T-helper 17 cell (primary cell): ENCODE results near the gene HDAC7. TPM values are rescaled to one million over a fixed set of nuclear protein-coding genes. Genes with fewer than 3 reads are reported as not detected.

Experiments
- ATAC-seq: fragments of 150-1000 bp; cut with Tn5 transposase; 2 replicates; pipeline ENCODE4 v1.10.0; 2021; ENCODE audit warnings: mild to moderate bottlenecking, moderate library complexity
- DNase-seq, 3 donors: peaks; one replicate each; pipeline versions ENCODE4 v3.0.0 to v3.0.0-alpha.2; 2020 to 2021
- H3K9me3 ChIP-seq: one replicate; pipeline ENCODE4 v1.7.0; 2013; ENCODE audit warnings: low read length, mild to moderate bottlenecking; ENCODE audit not compliant: control insufficient read depth, poor library complexity, severe bottlenecking
- H3K27ac Mint-ChIP-seq: one replicate; pipeline ENCODE4 v1.8.0; 2022; ENCODE audit warnings: mild to moderate bottlenecking, moderate library complexity, mixed read lengths
- H3K27me3 Mint-ChIP-seq: one replicate; pipeline ENCODE4 v1.8.0; 2022; ENCODE audit warnings: mixed read lengths
- H3K36me3 Mint-ChIP-seq: one replicate; pipeline ENCODE4 v1.8.0; 2022; ENCODE audit warnings: low read depth, mixed read lengths
- H3K4me1 Mint-ChIP-seq: one replicate; pipeline ENCODE4 v1.8.0; 2022; ENCODE audit warnings: mild to moderate bottlenecking, mixed read lengths
- H3K4me3 Mint-ChIP-seq: one replicate; pipeline ENCODE4 v1.8.0; 2022; ENCODE audit warnings: mild to moderate bottlenecking, moderate library complexity, mixed read lengths
- total RNA-seq, 4 donors: library from RNA in 2 of 4; stranded (reverse) in 2 of 4; gene quantifications; one replicate each; pipeline ENCODE4 v1.2.3 and lab custom pipeline; 2022 to 2026

Gene HDAC7
- total RNA-seq, 2 donors from 2014 or later, result 129 to 151 TPM

DNA sequence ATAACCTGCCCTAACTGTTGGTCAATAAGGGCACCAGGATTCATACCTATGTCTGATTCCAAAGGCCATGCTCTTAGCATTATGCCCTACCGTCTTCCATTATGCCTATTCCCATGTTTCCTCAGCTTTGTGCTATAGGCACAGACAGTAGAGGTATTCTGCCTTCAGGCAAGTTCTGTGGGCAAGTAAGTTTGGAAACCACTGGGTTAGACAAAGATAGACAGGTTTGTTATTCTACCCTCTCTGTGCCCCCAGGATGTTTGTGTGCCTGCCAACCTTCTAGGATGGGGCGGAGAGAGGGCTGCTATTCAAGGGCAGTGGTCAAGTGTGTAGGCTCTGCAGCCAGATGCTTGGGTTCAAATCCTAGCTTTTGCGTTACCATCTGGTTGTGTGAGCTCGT lies 65.6 kb downstream of the HDAC7 start:
- H3K27me3 Mint-ChIP-seq, result no peaks in the 10 kb centered on the region
- H3K36me3 Mint-ChIP-seq, result no peaks in the 10 kb centered on the region
- no peaks in the 10 kb centered on the region for H3K9me3 ChIP-seq
- no peak for DNase-seq
- peak overlapping the region; percentile 37 for H3K27ac Mint-ChIP-seq
- no peak overlapping the region for H3K4me3 Mint-ChIP-seq
- no peak for ATAC-seq
- H3K4me1 Mint-ChIP-seq, result peaks cover 27% of the 10 kb centered on the region

- DNase-seq (no peak), ATAC-seq (no peak)
- H3K36me3 Mint-ChIP-seq, result no peaks in the 10 kb centered on the region
- no peak overlapping the region for H3K27ac Mint-ChIP-seq
- no peak overlapping the region for H3K4me3 Mint-ChIP-seq
- no peaks in the 10 kb centered on the region for H3K9me3 ChIP-seq
- H3K27me3 Mint-ChIP-seq, result no peaks in the 10 kb centered on the region
- H3K4me1 Mint-ChIP-seq, result peaks cover 24% of the 10 kb centered on the region
These were observed 66.4 kb downstream of the HDAC7 start for GRCh38 chr12:47753021-47754001.

DNA sequence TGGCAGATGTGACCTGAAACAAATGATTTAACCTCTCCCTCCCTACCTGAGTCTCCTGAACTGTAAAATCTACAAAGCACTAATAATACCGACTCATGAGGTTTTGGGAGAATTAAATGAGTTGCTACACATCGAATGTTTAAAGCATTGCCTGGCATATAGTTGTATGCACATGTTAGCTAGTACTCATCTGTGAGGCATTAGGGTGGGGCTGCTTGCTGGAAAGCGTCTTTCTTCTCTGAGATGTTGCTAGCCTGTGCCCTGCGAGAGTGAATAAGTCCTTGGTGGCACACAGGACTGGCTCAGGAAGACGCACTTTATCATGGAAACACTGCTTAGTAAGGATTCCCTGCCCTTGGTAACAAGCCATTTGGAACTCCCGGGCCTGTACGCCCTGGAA lies 67.2 kb downstream of the HDAC7 start:
- ATAC-seq, result no peak
- H3K27ac Mint-ChIP-seq, result no peak overlapping the region
- no peaks in the 10 kb centered on the region for H3K27me3 Mint-ChIP-seq

DNA sequence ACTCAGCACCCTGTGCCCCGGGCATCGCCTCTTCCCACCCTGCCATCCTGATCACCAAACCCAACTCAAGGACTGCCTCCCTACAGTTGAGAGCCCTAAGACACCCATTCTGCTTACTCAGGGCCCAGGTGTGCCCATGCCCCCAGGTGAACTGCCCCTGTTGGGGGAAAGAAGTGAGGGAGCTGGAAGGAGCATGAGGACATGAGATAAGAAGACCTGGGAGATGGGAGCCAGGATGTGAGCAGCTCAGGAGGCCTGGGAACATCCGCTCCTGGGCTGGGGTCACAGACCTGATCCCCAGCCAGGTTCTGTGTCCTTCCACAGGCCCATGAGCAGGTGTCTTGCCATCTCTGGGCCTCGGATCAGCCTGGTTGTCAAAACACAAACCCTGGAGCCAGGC lies 67.6 kb downstream of the HDAC7 start:
- Mint-ChIP-seq H3K4me3 (no peak overlapping the region), H3K4me1 (peaks cover 20% of the 10 kb centered on the region), H3K27ac (no peak overlapping the region), H3K36me3 (no peaks in the 10 kb centered on the region), H3K27me3 (no peaks in the 10 kb centered on the region)
- ATAC-seq (no peak), DNase-seq (no peak)
- no peaks in the 10 kb centered on the region for H3K9me3 ChIP-seq

More for the DNA sequence above, 67.2 kb downstream of the HDAC7 start:
- Mint-ChIP-seq H3K4me1 (peaks cover 24% of the 10 kb centered on the region), H3K4me3 (no peak overlapping the region), H3K36me3 (no peaks in the 10 kb centered on the region)
- no peak for DNase-seq
- no peaks in the 10 kb centered on the region for H3K9me3 ChIP-seq

GRCh38 chr12:47751561-47751960 lies 68.1 kb downstream of the HDAC7 start:
- H3K27ac Mint-ChIP-seq, result no peak overlapping the region
- no peaks in the 10 kb centered on the region for H3K9me3 ChIP-seq
- no peak for ATAC-seq
- no peaks in the 10 kb centered on the region for H3K36me3 Mint-ChIP-seq
- H3K4me3 Mint-ChIP-seq, result no peak overlapping the region
- DNase-seq, result no peak
- H3K27me3 Mint-ChIP-seq, result peaks cover under 1% of the 10 kb centered on the region
- peaks cover 19% of the 10 kb centered on the region for H3K4me1 Mint-ChIP-seq

GRCh38 chr12:47750916-47751470 lies 68.7 kb downstream of the HDAC7 start:
- H3K4me3 Mint-ChIP-seq, result no peak overlapping the region
- ATAC-seq (no peak), DNase-seq (no peak)
- peaks cover 17% of the 10 kb centered on the region for H3K4me1 Mint-ChIP-seq
- H3K36me3 Mint-ChIP-seq, result no peaks in the 10 kb centered on the region
- H3K9me3 ChIP-seq, result no peaks in the 10 kb centered on the region
- no peak overlapping the region for H3K27ac Mint-ChIP-seq
- H3K27me3 Mint-ChIP-seq, result peaks cover 4% of the 10 kb centered on the region

DNA sequence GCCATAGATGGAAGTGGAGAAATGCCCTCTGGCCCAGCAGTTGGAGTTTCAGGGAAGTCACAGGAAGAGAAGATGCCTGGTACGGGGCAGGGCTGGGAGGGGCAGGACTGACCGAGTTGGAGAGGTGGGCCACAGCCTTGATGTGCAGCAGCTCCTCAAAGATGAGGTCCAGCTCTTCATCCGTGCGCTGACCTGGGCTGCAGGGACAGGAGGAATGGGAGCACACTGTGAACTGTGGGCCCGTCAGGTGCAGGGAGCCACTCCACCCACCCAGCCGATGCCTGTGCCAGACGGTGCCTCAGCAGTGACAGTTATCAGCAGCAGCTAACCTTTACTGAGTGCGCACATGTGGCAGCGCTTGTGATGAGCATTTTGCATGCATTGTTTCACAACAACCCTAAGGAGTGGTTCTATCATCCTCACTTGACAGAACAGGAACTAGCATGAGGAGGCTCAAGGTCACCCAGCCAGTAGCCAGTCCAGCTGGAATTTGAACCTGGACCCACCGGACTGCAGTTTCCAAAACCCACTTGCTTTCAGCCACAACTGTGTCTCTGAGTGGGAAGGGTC lies 69.4 kb downstream of the HDAC7 start:
- no peaks in the 10 kb centered on the region for H3K9me3 ChIP-seq
- H3K4me3 Mint-ChIP-seq, result no peak overlapping the region
- H3K36me3 Mint-ChIP-seq, result no peaks in the 10 kb centered on the region
- DNase-seq, result no peak
- no peak for ATAC-seq
- no peak overlapping the region for H3K27ac Mint-ChIP-seq
- H3K4me1 Mint-ChIP-seq, result peaks cover 10% of the 10 kb centered on the region
- peaks cover 4% of the 10 kb centered on the region for H3K27me3 Mint-ChIP-seq

GRCh38 chr12:47748899-47749298 lies 70.8 kb downstream of the HDAC7 start:
- DNase-seq (no peak), ATAC-seq (no peak)
- peaks cover 11% of the 10 kb centered on the region for H3K27me3 Mint-ChIP-seq
- H3K9me3 ChIP-seq, result no peaks in the 10 kb centered on the region
- no peaks in the 10 kb centered on the region for H3K36me3 Mint-ChIP-seq
- no peak overlapping the region for H3K27ac Mint-ChIP-seq
- H3K4me3 Mint-ChIP-seq, result no peak overlapping the region
- peaks cover 11% of the 10 kb centered on the region for H3K4me1 Mint-ChIP-seq

GRCh38 chr12:47748507-47748828 lies 71.2 kb downstream of the HDAC7 start:
- H3K27me3 Mint-ChIP-seq, result peaks cover 11% of the 10 kb centered on the region
- no peak overlapping the region for H3K27ac Mint-ChIP-seq
- no peak overlapping the region for H3K4me3 Mint-ChIP-seq
- peaks cover 11% of the 10 kb centered on the region for H3K4me1 Mint-ChIP-seq
- ATAC-seq (no peak), DNase-seq (no peak)
- no peaks in the 10 kb centered on the region for H3K9me3 ChIP-seq
- H3K36me3 Mint-ChIP-seq, result no peaks in the 10 kb centered on the region

DNA sequence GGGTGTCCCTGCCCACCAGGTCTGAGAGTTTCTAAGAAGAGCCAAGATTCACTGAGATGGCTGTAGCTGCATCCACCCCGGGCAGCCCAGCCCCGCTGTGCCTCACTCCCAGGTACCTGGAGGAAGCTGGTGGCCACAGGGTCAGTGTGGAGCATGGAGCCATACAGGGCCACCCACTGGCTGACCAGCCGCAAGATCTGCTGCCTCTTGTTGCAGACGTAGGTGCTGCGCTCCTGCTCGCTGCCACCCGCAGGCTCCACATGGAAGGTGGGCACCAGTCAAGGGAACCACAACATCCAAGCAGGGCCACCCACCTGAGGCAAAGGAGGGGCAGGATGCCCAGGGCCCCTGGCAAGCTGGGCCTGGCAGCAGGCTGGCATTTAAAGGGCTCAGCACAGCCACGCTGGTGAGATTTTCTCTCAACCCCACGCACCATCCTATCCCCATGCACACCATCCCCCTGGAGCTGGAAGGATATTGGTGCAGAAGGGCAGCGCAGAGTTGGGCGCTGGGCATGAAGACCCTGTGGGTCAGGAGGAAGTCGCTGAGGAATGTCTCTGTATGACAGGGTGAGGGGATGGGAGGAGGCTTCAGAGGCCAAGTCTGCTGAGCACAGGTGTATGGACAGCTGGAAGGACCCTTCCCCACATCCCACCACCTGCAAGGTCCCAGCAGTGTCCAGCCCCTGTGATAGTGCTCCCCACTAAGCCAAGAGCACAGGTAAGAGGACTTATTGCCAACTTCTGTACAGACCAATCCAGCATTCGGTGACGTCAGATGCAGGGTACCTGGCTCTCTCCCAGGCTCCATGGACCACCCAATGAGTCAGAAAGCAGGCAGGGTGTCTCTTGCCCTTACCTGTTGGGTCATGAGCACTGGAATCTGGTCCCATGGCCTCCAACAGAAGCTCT lies 71.9 kb downstream of the HDAC7 start:
- H3K9me3 ChIP-seq, result no peaks in the 10 kb centered on the region
- no peaks in the 10 kb centered on the region for H3K36me3 Mint-ChIP-seq
- H3K27me3 Mint-ChIP-seq, result peaks cover 11% of the 10 kb centered on the region
- peaks cover 8% of the 10 kb centered on the region for H3K4me1 Mint-ChIP-seq
- H3K27ac Mint-ChIP-seq, result no peak overlapping the region
- DNase-seq, result no peak
- ATAC-seq, result no peak
- no peak overlapping the region for H3K4me3 Mint-ChIP-seq

- no peak overlapping the region for H3K27ac Mint-ChIP-seq
- no peaks in the 10 kb centered on the region for H3K36me3 Mint-ChIP-seq
- H3K4me1 Mint-ChIP-seq, result peaks cover 12% of the 10 kb centered on the region
- peak; percentile 45 for ATAC-seq
- H3K27me3 Mint-ChIP-seq, result peaks cover 11% of the 10 kb centered on the region
- H3K9me3 ChIP-seq, result no peaks in the 10 kb centered on the region
- no peak for DNase-seq
- no peak overlapping the region for H3K4me3 Mint-ChIP-seq
These were observed 72.6 kb downstream of the HDAC7 start for GRCh38 chr12:47747126-47747525.

DNA sequence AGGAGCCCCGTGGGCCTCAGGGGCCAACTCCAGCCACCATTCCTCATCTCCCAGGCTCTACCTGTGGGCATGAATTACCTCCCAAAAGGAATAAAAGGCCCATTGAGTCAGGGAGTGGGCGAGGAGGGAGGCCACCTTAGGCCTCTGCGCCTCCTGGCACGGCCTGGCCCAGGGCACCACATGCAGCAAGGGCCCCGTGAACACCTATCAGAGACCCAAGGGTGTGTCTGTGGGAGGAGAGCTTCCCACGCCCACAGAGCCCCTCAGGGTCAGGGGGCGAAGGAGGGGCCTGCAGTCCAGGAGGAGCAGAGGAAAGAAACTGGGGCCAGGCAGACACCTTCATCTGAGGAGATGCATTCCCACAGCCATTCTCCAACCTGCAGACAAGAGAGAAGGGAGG lies 73.2 kb downstream of the HDAC7 start:
- Mint-ChIP-seq H3K27me3 (peaks cover 11% of the 10 kb centered on the region), H3K36me3 (no peaks in the 10 kb centered on the region), H3K27ac (peak overlapping the region; percentile 16), H3K4me3 (no peak overlapping the region), H3K4me1 (peaks cover 14% of the 10 kb centered on the region)
- H3K9me3 ChIP-seq, result no peaks in the 10 kb centered on the region
- DNase-seq (no peak), ATAC-seq (no peak)

- Mint-ChIP-seq H3K4me3 (no peak overlapping the region), H3K36me3 (no peaks in the 10 kb centered on the region), H3K4me1 (peaks cover 18% of the 10 kb centered on the region), H3K27ac (peak overlapping the region; percentile 53), H3K27me3 (peaks cover 11% of the 10 kb centered on the region)
- H3K9me3 ChIP-seq, result no peaks in the 10 kb centered on the region
- ATAC-seq (no peak), DNase-seq (no peak)
These were observed 73.6 kb downstream of the HDAC7 start for GRCh38 chr12:47746073-47746472.
